Mammary epithelial cell (primary cell): Measurements from ENCODE around the gene KCNJ5.

Experiments
- EZH2 ChIP-seq: IDR thresholded peaks from 2 replicates; pipeline ENCODE4 v1.6.1; 2012; ENCODE audit warnings: low read length, inconsistent platforms, borderline replicate concordance
- TF ChIP-seq, protein P1 (sequence below), 2 donors: IDR thresholded peaks in 1 of 2; conservative IDR thresholded peaks in 1 of 2; 2 replicates each; pipeline ENCODE4 v1.5.1; 2011 to 2012; ENCODE audit warnings: inconsistent platforms in 2 of 2, low read length in 2 of 2, mild to moderate bottlenecking in 2 of 2, control low read depth in 1 of 2, low read depth in 1 of 2; ENCODE audit not compliant: insufficient read depth in 1 of 2; ENCODE audit errors: extremely low read depth in 1 of 2

DNA sequence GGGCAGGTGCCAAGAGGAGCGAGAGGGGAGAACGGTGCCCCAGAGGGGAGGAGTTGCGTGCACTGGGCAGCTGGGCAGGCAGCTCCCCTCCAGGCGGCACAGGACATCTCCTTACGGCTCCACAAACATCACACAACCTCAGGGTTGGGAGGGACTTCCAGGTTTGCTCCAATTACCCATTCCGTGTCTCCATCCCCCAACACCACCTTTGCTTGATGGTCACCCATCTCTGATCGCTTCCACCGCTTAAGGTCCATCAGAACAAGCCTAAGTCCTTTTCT is 66.0 kb downstream of the KCNJ5 start:
- TF ChIP-seq, protein P1, sequence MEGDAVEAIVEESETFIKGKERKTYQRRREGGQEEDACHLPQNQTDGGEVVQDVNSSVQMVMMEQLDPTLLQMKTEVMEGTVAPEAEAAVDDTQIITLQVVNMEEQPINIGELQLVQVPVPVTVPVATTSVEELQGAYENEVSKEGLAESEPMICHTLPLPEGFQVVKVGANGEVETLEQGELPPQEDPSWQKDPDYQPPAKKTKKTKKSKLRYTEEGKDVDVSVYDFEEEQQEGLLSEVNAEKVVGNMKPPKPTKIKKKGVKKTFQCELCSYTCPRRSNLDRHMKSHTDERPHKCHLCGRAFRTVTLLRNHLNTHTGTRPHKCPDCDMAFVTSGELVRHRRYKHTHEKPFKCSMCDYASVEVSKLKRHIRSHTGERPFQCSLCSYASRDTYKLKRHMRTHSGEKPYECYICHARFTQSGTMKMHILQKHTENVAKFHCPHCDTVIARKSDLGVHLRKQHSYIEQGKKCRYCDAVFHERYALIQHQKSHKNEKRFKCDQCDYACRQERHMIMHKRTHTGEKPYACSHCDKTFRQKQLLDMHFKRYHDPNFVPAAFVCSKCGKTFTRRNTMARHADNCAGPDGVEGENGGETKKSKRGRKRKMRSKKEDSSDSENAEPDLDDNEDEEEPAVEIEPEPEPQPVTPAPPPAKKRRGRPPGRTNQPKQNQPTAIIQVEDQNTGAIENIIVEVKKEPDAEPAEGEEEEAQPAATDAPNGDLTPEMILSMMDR (conservative IDR thresholded peaks at IDR 0.05 in 1 of 2, IDR thresholded peaks at IDR 0.05 in 1 of 2; ENCODE audit: extremely low read depth in 1 of 2, insufficient read depth in 1 of 2, low read depth in 1 of 2, low read length in 2 of 2) = no peak
- no peak for TF ChIP-seq EZH2
